ENCODE data around the gene AQP6. TPM values are rescaled to one million over a fixed set of nuclear protein-coding genes. Genes with fewer than 3 reads are reported as not detected.

Gene AQP6
- total RNA-seq, 1 donor from 2014 or later = 0.29 TPM

DNA sequence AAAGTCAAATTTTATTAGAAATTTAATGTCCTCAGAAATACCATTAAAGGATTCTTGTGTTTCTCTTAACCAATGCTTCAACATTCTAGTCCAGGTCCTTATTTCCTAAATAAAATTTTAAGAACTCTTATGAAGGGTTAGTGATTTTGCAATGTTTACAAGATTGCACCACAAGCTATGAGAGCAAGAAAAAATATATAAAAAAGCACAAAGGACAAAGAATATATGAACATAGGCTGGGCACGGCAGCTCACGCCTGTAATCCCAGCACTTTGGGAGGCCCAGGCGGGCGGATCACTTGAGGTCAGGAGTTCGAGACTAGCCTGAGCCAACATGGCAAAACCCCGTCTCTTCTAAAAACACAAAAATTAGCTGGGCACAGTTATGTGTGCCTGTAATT, 44.9 kb downstream of the AQP6 start:
- Mint-ChIP-seq H3K27me3 (no peaks in the 10 kb centered on the region), H3K27ac (no peak overlapping the region), H3K4me3 (ENCODE audit: low read depth) (no peak overlapping the region), H3K4me1 (ENCODE audit: low read depth) (peaks cover 6% of the 10 kb centered on the region), H3K9me3 (ENCODE audit: low read depth) (no peaks in the 10 kb centered on the region), H3K36me3 (ENCODE audit: insufficient read depth) (peaks cover 5% of the 10 kb centered on the region)
- no peak for DNase-seq (ENCODE audit: low spot score, unreplicated experiment)
- TF ChIP-seq, protein P1, sequence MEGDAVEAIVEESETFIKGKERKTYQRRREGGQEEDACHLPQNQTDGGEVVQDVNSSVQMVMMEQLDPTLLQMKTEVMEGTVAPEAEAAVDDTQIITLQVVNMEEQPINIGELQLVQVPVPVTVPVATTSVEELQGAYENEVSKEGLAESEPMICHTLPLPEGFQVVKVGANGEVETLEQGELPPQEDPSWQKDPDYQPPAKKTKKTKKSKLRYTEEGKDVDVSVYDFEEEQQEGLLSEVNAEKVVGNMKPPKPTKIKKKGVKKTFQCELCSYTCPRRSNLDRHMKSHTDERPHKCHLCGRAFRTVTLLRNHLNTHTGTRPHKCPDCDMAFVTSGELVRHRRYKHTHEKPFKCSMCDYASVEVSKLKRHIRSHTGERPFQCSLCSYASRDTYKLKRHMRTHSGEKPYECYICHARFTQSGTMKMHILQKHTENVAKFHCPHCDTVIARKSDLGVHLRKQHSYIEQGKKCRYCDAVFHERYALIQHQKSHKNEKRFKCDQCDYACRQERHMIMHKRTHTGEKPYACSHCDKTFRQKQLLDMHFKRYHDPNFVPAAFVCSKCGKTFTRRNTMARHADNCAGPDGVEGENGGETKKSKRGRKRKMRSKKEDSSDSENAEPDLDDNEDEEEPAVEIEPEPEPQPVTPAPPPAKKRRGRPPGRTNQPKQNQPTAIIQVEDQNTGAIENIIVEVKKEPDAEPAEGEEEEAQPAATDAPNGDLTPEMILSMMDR (IDR thresholded peaks at IDR 0.05; ENCODE audit: unreplicated experiment) = no peak

DNA sequence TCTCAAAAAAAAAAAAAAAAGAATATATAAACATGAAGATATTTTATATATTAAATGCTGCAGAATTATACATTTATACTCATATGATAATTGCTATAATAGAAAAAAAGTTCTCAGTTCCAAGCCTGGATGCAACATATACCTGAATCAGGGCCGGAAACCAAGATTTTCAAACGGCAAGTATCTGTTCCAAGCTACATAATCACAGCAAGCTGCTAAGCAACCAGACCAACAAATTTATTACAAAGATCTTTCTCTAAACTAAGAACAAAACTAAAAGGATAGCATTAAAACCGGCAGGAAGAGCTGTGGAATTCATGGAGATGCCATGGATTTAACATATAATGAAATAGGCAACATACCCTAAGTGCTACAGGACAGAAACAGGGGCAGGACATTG, 45.4 kb downstream of the AQP6 start:
- TF ChIP-seq, protein P1 (IDR thresholded peaks at IDR 0.05; ENCODE audit: unreplicated experiment) = no peak
- no peak for DNase-seq (ENCODE audit: low spot score, unreplicated experiment)
- H3K27ac Mint-ChIP-seq = no peak overlapping the region
- no peaks in the 10 kb centered on the region for H3K27me3 Mint-ChIP-seq
- peaks cover 6% of the 10 kb centered on the region for H3K4me1 Mint-ChIP-seq (ENCODE audit: low read depth)
- no peaks in the 10 kb centered on the region for H3K9me3 Mint-ChIP-seq (ENCODE audit: low read depth)
- H3K36me3 Mint-ChIP-seq (ENCODE audit: insufficient read depth) = peaks cover 5% of the 10 kb centered on the region
- H3K4me3 Mint-ChIP-seq (ENCODE audit: low read depth) = no peak overlapping the region

DNA sequence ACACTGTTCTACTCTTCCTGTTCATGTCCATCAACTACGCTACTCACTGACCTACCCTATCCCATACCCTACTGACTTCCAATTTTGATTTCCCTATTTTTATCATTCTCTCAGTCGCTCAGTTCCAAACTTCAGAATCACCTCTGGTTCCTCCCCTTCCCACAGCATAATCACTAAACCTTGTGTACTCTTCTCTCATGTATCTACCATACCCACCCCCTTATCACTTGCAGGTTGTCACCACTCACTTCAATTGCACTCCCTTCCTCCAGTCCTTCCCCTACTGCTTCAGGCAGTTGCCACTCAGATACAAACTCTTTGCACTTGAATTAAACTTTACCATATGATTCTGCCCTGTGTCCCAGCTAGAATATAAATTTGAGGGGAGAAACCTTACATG, 46.2 kb downstream of the AQP6 start:
- H3K9me3 Mint-ChIP-seq (ENCODE audit: low read depth) = no peaks in the 10 kb centered on the region
- no peak overlapping the region for H3K4me3 Mint-ChIP-seq (ENCODE audit: low read depth)
- no peaks in the 10 kb centered on the region for H3K27me3 Mint-ChIP-seq
- H3K4me1 Mint-ChIP-seq (ENCODE audit: low read depth) = peaks cover 6% of the 10 kb centered on the region
- DNase-seq (ENCODE audit: low spot score, unreplicated experiment) = no peak
- TF ChIP-seq, protein P1 (IDR thresholded peaks at IDR 0.05; ENCODE audit: unreplicated experiment) = no peak
- H3K36me3 Mint-ChIP-seq (ENCODE audit: insufficient read depth) = peaks cover 4% of the 10 kb centered on the region
- H3K27ac Mint-ChIP-seq = no peak overlapping the region

DNA sequence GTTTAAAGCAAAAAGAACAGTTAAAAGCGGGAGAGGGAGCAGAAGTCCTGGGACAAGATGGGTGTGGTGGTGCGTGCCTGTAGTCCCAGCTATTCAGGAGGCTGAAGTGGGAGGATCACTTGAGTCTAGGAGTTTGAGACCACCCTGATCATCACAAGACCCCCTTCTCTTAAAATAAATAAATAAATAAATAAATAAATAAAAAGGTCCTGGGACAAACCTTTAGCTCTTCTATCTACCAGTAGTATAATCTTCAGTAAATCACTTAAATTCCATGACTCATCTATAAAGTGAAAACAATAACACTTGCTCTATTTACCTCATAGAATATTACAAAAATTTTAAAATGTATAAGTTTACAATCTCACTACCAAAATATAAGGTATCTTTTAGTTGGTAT, 46.8 kb downstream of the AQP6 start:
- H3K27me3 Mint-ChIP-seq = no peaks in the 10 kb centered on the region
- DNase-seq (ENCODE audit: low spot score, unreplicated experiment) = no peak
- peaks cover 1% of the 10 kb centered on the region for H3K36me3 Mint-ChIP-seq (ENCODE audit: insufficient read depth)
- no peak overlapping the region for H3K27ac Mint-ChIP-seq
- TF ChIP-seq, protein P1 (IDR thresholded peaks at IDR 0.05; ENCODE audit: unreplicated experiment) = no peak
- H3K4me1 Mint-ChIP-seq (ENCODE audit: low read depth) = peaks cover 7% of the 10 kb centered on the region
- no peaks in the 10 kb centered on the region for H3K9me3 Mint-ChIP-seq (ENCODE audit: low read depth)
- no peak overlapping the region for H3K4me3 Mint-ChIP-seq (ENCODE audit: low read depth)

DNA sequence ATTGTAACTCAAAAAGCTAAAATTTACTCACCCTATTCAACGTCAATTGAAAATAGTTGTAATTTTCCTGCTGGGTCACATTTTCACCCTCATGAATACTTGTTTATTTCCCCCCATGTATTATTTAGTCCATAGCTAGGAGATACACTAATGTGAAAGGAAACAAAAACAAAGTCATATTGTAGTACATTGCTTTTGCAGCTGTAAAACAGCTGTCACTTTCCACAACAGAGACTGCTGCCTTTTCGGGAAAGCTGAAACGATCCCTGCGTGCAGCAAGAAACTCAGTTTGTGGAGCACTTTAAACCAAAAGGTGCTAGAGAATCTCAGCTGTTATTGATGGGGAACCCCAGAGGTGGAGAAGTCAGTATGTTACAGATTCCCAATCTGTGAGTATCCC, 48.3 kb downstream of the AQP6 start:
- Mint-ChIP-seq H3K4me3 (ENCODE audit: low read depth) (no peak overlapping the region), H3K9me3 (ENCODE audit: low read depth) (no peaks in the 10 kb centered on the region), H3K27me3 (no peaks in the 10 kb centered on the region), H3K4me1 (ENCODE audit: low read depth) (peaks cover 14% of the 10 kb centered on the region), H3K27ac (no peak overlapping the region), H3K36me3 (ENCODE audit: insufficient read depth) (peaks cover 1% of the 10 kb centered on the region)
- TF ChIP-seq, protein P1 (IDR thresholded peaks at IDR 0.05; ENCODE audit: unreplicated experiment) = no peak
- DNase-seq (ENCODE audit: low spot score, unreplicated experiment) = no peak
